Tibial nerve (tissue), 4 donors: ENCODE results near the gene SOX9. TPM values are rescaled to one million over a fixed set of nuclear protein-coding genes. Genes with fewer than 3 reads are reported as not detected.

Experiments
- DNase-seq, 2 donors: peaks; one replicate each; pipeline ENCODE4 v3.0.0-alpha.2; 2019; ENCODE audit warnings: low spot score in 2 of 2
- H3K27ac ChIP-seq, 4 donors: fragments of 200-600 bp; sonication (generic) in 3 of 4; one replicate each; pipeline ENCODE4 v1.5.1; 2017 to 2019; ENCODE audit warnings: mild to moderate bottlenecking in 1 of 4
- H3K27me3 ChIP-seq, 2 donors: fragments of 200-600 bp; sonication (generic) in 1 of 2; one replicate each; pipeline versions ENCODE4 v1.5.1 to v1.6.0; 2017 to 2019
- H3K36me3 ChIP-seq, 3 donors: fragments of 200-600 bp; sonication (generic); one replicate each; pipeline ENCODE4 v1.5.1; 2018 to 2019
- H3K4me1 ChIP-seq, 4 donors: fragments of 200-600 bp; sonication (generic) in 3 of 4; one replicate each; pipeline ENCODE4 v1.5.1; 2017 to 2019
- H3K4me3 ChIP-seq, 4 donors: fragments of 200-600 bp; sonication (generic) in 3 of 4; one replicate each; pipeline ENCODE4 v1.5.1; 2017 to 2019; ENCODE audit warnings: mild to moderate bottlenecking in 1 of 4, moderate library complexity in 1 of 4
- H3K9me3 ChIP-seq, 4 donors: fragments of 200-600 bp; sonication (generic) in 3 of 4; one replicate each; pipeline ENCODE4 v1.5.1; 2017 to 2019
- CTCF ChIP-seq, 5 experiments: fragments of 200-600 bp in 3 of 5; fragments of 450-650 bp in 2 of 5; sonication (generic) in 3 of 5; IDR thresholded peaks; one replicate each; pipeline ENCODE4 v1.5.1; 2016 to 2019; ENCODE audit warnings: antibody characterized with exemption in 5 of 5, mild to moderate bottlenecking in 3 of 5, moderate library complexity in 2 of 5
- EP300 ChIP-seq, 2 donors: sonication (generic); formaldehyde crosslinking; IDR thresholded peaks; one replicate each; pipeline ENCODE4 v1.6.1; 2017; ENCODE audit warnings: antibody characterized with exemption in 2 of 2, mild to moderate bottlenecking in 1 of 2
- POLR2A ChIP-seq, 2 donors: fragments of 450-650 bp; IDR thresholded peaks; one replicate each; pipeline ENCODE4 v1.6.1; 2017; ENCODE audit warnings: antibody characterized with exemption in 2 of 2, mild to moderate bottlenecking in 2 of 2, moderate library complexity in 2 of 2
- WGBS, 2 donors: methylation state at CpG; one replicate each; pipeline ENCODE4 v1.1.5; 2018; 5-methylcytosine and 5-hydroxymethylcytosine counted together
- total RNA-seq, 4 donors: library from RNA; depleted of rRNA; stranded (reverse); fragments of >200 nt; gene quantifications; one replicate each; pipeline ENCODE4 v1.1.0, GENCODE V29; 2016

SOX9 gene
- total RNA-seq, 4 donors from 2014 or later = 6.6 to 22.9 (median 18.2) TPM

GRCh38 chr17:72119077-72119872 lies 1.5 kb upstream of the SOX9 start:
- Histone ChIP-seq H3K4me3 (peak overlapping the region in 2 of 4 donors; percentile 48 to 62), H3K27me3 (peaks cover 0 to 96% of the 10 kb centered on the region in 2 donors), H3K9me3 (no peaks in the 10 kb centered on the region), H3K4me1 (peaks cover 0 to 77% (median 30%) of the 10 kb centered on the region in 4 donors), H3K27ac (no peak overlapping the region), H3K36me3 (no peaks in the 10 kb centered on the region)
- TF ChIP-seq POLR2A (IDR thresholded peaks at IDR 0.05) = no peak
- TF ChIP-seq EP300 (IDR thresholded peaks at IDR 0.05) = no peak
- TF ChIP-seq CTCF (IDR thresholded peaks at IDR 0.05) = no peak
- WGBS, 2 donors = 31 to 36% methylated on average over 22 of the region's 22 CpGs
- no peak for DNase-seq

GRCh38 chr17:72119873-72120641 lies 763 bp upstream of the SOX9 start:
- WGBS, 2 donors = 9 to 10% methylated on average over 41 to 54 of the region's 54 CpGs
- Histone ChIP-seq H3K4me3 (peak overlapping the region; percentile 32 to 68 (median 55)), H3K27ac (peak overlapping the region in 1 of 4 donors; percentile 21), H3K9me3 (no peaks in the 10 kb centered on the region), H3K36me3 (no peaks in the 10 kb centered on the region), H3K27me3 (peaks cover 0 to 97% of the 10 kb centered on the region in 2 donors), H3K4me1 (peaks cover 0 to 77% (median 30%) of the 10 kb centered on the region in 4 donors)
- DNase-seq = peak in 1 of 2 donors; percentile 23
- TF ChIP-seq EP300 (IDR thresholded peaks at IDR 0.05) (no peak), CTCF (IDR thresholded peaks at IDR 0.05) (no peak), POLR2A (IDR thresholded peaks at IDR 0.05) (no peak)

DNA sequence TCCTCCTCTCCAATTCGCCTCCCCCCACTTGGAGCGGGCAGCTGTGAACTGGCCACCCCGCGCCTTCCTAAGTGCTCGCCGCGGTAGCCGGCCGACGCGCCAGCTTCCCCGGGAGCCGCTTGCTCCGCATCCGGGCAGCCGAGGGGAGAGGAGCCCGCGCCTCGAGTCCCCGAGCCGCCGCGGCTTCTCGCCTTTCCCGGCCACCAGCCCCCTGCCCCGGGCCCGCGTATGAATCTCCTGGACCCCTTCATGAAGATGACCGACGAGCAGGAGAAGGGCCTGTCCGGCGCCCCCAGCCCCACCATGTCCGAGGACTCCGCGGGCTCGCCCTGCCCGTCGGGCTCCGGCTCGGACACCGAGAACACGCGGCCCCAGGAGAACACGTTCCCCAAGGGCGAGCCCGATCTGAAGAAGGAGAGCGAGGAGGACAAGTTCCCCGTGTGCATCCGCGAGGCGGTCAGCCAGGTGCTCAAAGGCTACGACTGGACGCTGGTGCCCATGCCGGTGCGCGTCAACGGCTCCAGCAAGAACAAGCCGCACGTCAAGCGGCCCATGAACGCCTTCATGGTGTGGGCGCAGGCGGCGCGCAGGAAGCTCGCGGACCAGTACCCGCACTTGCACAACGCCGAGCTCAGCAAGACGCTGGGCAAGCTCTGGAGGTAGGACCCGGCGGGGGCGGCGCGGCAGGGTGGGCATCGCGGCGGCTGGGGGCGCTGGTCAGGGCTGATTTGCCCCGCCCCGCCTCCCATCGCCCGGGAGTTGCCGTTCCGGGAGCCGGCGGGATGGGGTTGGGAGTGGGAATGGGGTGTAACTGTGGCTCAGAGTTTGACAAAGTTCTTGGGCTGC lies 567 bp downstream of the SOX9 start:
- Histone ChIP-seq H3K9me3 (no peaks in the 10 kb centered on the region), H3K27ac (peak overlapping the region in 3 of 4 donors; percentile 55 to 77 (median 76)), H3K36me3 (no peaks in the 10 kb centered on the region), H3K4me3 (peak overlapping the region; percentile 32 to 68 (median 55)), H3K27me3 (peaks cover 0 to 88% of the 10 kb centered on the region in 2 donors), H3K4me1 (peaks cover 0 to 70% (median 30%) of the 10 kb centered on the region in 4 donors)
- WGBS, 2 donors = 1 to 4% methylated on average over 47 to 60 of the region's 88 CpGs
- DNase-seq = no peak
- no peak for TF ChIP-seq EP300 (IDR thresholded peaks at IDR 0.05)
- TF ChIP-seq POLR2A (IDR thresholded peaks at IDR 0.05) = no peak
- TF ChIP-seq CTCF (IDR thresholded peaks at IDR 0.05) = no peak

GRCh38 chr17:72122010-72122764 lies 1.4 kb downstream of the SOX9 start:
- 2 to 3% methylated on average over 36 of the region's 36 CpGs for WGBS, 2 donors
- DNase-seq = no peak
- H3K27ac ChIP-seq = peak overlapping the region in 3 of 4 donors; percentile 55 to 77 (median 76)
- TF ChIP-seq CTCF (IDR thresholded peaks at IDR 0.05) = no peak
- no peak for TF ChIP-seq POLR2A (IDR thresholded peaks at IDR 0.05)
- TF ChIP-seq EP300 (IDR thresholded peaks at IDR 0.05) = no peak
- H3K36me3 ChIP-seq = no peaks in the 10 kb centered on the region
- no peaks in the 10 kb centered on the region for H3K9me3 ChIP-seq
- peaks cover 0 to 82% of the 10 kb centered on the region in 2 donors for H3K27me3 ChIP-seq
- peaks cover 0 to 67% (median 30%) of the 10 kb centered on the region in 4 donors for H3K4me1 ChIP-seq
- peak overlapping the region; percentile 32 to 68 (median 55) for H3K4me3 ChIP-seq
